ENCODE measurements around the gene CLCN6.
"Not testable (repeated sequence)": the region's sequence is repeated elsewhere in the genome, so short reads cannot be mapped to it uniquely, and the experiment has no call there.

CLCN6 gene

GRCh38 chr1:11795238-11795890 is 10.6 kb upstream of the CLCN6 start:
- no peak for DNase-seq (ENCODE audit: low read depth)

- DNase-seq (ENCODE audit: low read depth) = no peak
Observed at GRCh38 chr1:11796036-11796828, 9.8 kb upstream of the CLCN6 start.

- no peak for DNase-seq (ENCODE audit: low read depth)
Observed at GRCh38 chr1:11797525-11798216, 8.3 kb upstream of the CLCN6 start.

- no peak for DNase-seq (ENCODE audit: low read depth)
Observed at GRCh38 chr1:11799099-11799498, 6.9 kb upstream of the CLCN6 start.

- DNase-seq (ENCODE audit: low read depth) = no peak
Observed at GRCh38 chr1:11799896-11800295, 6.1 kb upstream of the CLCN6 start.

GRCh38 chr1:11800391-11800755 is 5.6 kb upstream of the CLCN6 start:
- no peak for DNase-seq (ENCODE audit: low read depth)

- no peak for DNase-seq (ENCODE audit: low read depth)
Observed at GRCh38 chr1:11800756-11801433, 5.1 kb upstream of the CLCN6 start.

GRCh38 chr1:11802616-11802972 is 3.4 kb upstream of the CLCN6 start:
- DNase-seq (ENCODE audit: low read depth) = no peak

- DNase-seq (ENCODE audit: low read depth) = peak; percentile 94
Observed at GRCh38 chr1:11802973-11803885, 2.8 kb upstream of the CLCN6 start.

- not testable (repeated sequence) for DNase-seq (ENCODE audit: low read depth)
Observed at GRCh38 chr1:11803924-11804665, 1.9 kb upstream of the CLCN6 start.

- DNase-seq (ENCODE audit: low read depth) = no peak
Observed at GRCh38 chr1:11804666-11805421, 1.1 kb upstream of the CLCN6 start.

GRCh38 chr1:11806307-11806936 is 431 bp downstream of the CLCN6 start:
- DNase-seq (ENCODE audit: low read depth) = no peak

- DNase-seq (ENCODE audit: low read depth) = no peak
Observed at GRCh38 chr1:11807133-11807532, 1.1 kb downstream of the CLCN6 start.

- no peak for DNase-seq (ENCODE audit: low read depth)
Observed at GRCh38 chr1:11813021-11813420, 7.0 kb downstream of the CLCN6 start.

GRCh38 chr1:11817192-11817591 is 11.2 kb downstream of the CLCN6 start:
- DNase-seq (ENCODE audit: low read depth) = no peak

GRCh38 chr1:11822091-11822490 is 16.1 kb downstream of the CLCN6 start:
- DNase-seq (ENCODE audit: low read depth) = no peak

- DNase-seq (ENCODE audit: low read depth) = no peak
Observed at GRCh38 chr1:11823366-11824137, 17.6 kb downstream of the CLCN6 start.

- DNase-seq (ENCODE audit: low read depth) = no peak
Observed at GRCh38 chr1:11825131-11825530, 19.1 kb downstream of the CLCN6 start.

GRCh38 chr1:11826946-11827345 is 21.0 kb downstream of the CLCN6 start:
- DNase-seq (ENCODE audit: low read depth) = no peak

Data from stromal cell of bone marrow (primary cell).